Lung microvascular endothelial cell (primary cell): ENCODE results near the gene DENND5B. TPM values are rescaled to one million over a fixed set of nuclear protein-coding genes. Genes with fewer than 3 reads are reported as not detected.

Source experiments
- DNase-seq, 2 donors: peaks; one replicate each; pipeline versions ENCODE4 v3.0.0 to v3.0.0-alpha.2; 2010; ENCODE audit warnings: low read depth in 2 of 2
- total RNA-seq: library from RNA; depleted of rRNA; stranded (reverse); fragments of >200 nt; gene quantifications from 2 replicates; pipeline ENCODE4 v1.2.1, GENCODE V29; 2014

The DENND5B gene
- total RNA-seq, 1 donor from 2014 or later = 5.8 TPM

DNA sequence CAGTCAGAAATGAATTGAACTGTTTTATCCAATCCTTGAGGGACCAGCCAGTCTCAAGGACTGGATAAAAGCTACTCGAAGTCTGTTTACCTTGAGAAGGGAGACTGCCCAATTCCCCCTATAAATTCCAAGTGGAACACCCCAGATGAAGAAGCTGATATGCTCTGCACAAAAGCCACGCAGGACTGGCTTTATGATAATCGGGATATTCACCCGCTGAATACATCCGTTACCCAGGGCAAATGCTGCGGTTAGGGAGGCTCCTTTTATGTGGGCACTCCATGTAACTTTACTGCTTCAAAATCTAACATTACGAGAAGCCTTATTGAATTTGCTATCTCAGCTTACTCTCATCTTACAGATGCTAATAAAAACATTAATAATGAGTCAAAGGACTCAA, 119.1 kb downstream of the DENND5B start:
- DNase-seq = no peak

DNA sequence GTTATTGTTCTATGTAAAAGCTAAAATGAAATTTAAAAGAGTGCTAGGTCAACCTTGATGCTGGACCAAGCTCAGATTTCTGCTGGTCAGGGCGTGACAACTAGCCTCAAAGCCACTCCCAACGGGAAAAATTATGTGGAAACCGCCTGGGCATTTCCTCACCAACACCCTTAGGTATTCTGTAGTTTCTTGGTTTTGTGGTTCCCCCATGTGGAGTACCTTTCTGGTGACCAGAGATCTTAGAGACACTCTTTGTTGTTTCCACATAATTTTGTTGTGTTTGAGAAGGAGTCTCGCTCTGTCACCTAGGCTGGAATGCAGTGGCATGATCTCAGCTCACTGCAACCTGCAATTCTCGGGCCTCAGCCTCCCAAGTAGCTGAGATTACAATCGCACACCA, 119.9 kb downstream of the DENND5B start:
- no peak for DNase-seq

DNA sequence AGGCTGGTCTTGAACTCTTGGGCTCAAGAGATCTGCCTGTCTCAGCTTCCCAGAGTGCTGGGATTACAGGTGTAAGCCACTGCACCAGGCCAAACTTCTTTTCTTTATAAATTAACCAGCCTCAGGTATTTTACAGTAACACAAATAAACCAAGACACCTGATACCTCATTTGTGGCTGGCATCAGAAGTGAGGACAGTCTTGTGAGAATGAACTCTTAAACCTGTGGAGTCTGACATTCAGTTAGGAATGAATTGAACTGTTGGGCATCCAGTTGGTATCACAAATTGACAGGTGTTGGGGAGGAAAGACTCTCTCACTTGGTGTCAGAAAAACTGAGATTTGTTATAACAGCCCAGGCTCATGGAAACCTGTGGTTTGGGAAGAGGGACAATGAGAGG, 120.5 kb downstream of the DENND5B start:
- DNase-seq = no peak

DNA sequence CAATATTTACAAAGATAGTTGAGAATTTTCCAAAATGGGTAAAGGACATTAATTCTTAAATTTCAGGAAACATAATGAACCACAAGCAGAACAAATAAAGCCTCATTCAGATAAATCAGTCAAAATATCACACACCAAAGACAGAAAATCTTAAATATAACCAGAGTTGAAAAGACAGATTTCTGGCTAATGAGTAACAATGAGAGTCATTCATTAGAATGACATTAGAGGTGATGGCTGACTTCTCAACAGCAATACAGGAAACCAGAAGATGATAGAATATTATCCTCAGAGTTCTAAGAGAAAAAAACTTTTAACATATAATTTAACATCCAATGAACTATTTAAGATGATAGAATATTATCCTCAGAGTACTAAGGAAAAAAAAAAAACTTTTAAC, 124.2 kb downstream of the DENND5B start:
- peak in 1 of 2 donors; percentile 7 for DNase-seq

DNA sequence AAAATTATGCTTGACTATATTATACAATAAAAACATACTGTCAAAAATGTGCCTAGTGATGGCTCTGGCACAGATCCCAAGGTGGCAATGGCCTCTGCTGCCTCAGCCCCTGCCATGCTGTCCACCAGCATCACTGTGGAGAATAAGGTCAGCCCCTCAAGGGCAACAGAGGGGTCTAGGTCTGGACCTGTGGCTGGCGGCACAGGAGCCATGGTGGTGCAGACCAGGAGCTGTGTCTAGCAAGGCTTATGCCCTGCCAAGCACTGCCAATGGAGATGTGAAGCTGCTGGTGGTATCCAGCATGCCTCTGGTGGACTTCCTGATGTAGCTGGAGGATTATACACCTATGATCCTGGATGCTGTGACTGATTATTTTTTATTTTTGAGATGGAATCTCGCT, 125.9 kb downstream of the DENND5B start:
- DNase-seq = no peak

DNA sequence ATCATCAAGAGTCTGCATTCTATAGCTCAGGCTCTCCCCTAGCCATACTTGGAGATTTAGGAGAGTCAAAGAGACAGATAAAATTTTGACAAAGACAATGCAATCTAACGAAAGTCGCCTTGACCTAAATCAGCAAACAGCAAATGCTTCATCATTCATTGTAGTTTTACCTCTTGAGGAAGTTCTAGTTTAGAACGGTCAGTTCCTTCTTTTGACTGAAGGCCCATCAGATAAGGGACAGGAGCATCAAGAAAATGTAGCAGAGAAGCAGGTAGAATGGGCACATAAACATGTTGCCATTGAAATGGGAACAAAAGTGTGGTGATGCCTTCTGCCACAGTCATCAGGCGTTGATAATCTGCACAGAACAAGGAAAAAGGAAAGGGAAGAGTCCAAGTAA, 130.9 kb downstream of the DENND5B start:
- DNase-seq = no peak

DNA sequence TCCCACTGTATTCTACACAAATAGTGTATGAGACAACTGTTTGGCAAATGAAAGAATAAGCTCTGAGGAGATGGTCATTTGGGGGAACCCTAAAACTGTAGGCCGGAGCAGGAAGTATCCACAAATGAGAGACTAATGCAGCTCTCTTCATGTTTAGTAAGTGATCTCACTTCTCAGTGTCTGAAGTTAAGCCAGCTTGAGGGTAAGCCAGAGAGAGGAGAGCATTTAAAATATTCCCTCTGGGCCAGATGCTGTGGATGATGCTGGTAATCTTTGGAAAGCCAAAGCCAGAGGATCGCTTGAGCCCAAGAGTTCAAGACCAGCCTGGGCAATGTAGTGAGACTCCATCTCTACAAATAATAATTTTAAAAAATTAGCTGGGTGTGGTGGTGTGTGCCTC, 134.4 kb downstream of the DENND5B start:
- DNase-seq = no peak

DNA sequence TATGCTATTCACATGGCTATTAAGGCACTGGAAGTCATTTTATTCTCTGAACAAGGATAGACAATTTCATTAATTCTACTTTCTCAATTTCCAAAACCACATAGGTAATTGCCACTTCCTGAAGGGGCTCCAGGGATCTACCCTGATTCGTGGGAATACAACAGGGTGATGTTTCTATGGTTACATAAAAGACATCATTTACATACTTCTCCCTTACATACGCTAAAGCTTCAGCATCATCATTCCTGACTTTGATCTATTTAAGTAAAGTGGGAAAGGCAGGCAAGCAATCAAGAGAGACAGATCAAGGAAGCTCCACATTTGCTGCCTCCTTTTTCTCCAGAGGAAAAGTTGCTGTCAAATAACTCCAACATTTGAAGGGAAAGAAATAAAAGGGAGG, 146.2 kb downstream of the DENND5B start:
- DNase-seq = no peak

DNA sequence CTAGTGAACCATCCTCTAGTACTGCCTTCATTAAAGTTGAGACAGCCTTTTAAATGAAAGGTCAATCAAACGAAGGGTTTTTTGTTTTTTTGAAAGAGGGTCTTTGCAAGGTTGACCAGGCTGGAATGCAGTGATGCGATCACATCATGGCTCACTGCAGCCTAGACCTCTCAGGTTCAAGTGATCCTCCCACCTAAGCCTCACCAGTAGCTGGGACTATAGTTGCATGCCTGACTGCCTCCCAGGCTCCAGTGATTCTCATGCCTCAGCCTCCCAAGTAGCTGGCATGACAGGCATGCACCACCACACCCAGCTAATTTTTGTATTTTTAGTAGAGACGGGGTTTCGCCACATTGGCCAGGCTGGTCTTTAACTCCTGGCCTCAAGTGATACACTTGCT, 150.3 kb downstream of the DENND5B start:
- no peak for DNase-seq

DNA sequence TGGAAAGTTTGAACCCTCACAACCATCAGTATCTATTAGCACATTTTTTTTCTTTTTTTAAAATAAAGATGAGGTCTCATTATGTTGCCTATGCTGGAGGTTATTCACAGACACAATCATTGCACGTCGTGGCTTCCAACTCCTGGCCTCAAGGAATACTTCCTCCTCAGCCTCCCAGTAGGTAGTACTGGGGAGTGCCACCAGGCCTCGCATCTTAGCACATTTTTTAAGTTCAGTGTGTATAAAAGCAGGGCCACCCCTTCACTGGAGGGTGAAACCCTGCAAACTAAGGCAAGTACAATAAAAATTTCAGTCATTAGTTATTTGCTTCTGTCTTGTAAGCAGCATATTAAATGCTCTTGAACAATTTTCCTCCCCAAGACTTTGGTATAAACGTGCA, 150.8 kb downstream of the DENND5B start:
- DNase-seq = no peak

DNA sequence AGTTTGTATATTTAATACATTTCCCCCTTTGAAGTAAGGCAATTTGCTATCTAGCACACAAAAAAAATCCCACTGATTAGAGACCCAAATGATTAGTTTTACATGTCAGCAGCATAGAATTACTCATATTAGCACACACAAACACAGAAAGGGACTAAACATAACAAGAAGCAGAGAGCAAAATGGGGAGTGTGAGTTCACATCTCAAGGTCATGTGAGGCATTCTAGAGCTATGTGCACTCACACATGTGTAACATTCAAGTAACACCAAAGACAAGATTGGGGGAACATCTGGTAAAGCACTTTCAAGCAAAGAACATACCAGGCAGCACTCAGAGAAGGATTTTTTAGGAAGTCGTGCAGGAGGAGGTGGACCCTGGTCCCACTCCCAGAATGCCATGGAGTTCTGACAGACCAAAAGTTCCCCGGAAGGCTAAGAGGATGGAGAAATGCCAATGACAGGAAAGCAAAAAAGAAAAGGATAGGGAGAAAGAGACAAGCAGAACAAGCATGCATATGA, 159.2 kb downstream of the DENND5B start:
- peak in 1 of 2 donors; percentile 3 for DNase-seq

DNA sequence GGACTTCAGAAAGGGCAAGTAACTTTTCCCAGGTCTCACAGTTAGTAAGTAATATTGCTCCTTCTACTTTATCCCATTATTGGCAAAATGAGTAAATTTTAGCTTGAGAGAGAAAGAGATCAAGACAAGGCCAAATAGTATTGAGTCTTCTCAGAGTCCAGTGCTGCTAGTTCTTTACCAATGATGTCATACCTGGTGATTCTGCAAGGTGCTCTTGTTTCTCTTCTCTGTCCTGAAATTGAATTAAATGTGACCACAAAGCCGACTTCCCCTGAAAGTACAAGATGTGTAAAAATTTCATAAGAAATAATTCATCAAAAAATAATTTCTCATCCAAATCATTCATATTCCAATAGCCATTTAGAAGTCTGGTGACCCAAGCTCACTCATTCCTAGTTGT, 167.5 kb downstream of the DENND5B start:
- no peak for DNase-seq

DNA sequence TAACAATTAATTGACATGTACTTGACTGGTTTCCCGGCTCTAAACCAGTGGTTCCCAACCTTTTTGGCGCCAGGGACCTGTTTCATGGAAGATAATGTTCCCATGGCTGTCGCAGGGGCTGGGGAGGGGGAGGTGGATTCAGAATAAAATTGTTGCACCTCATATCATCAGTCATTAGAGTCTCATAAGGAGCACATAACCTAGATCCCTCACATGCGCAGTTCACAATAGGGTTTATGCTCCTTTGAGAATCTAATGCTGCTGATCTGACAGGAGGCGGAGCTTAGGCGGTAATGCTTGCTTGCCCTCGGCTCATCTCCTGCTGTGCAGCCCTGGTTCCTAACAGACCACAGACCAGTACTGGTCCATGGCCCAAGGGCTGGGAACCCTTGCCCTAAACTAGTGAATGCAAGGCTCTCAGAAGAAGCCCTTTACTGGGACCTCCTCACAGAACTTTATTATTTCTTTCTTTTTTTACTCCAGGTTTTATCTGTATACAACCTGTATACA, 178.6 kb downstream of the DENND5B start:
- no peak for DNase-seq

DNA sequence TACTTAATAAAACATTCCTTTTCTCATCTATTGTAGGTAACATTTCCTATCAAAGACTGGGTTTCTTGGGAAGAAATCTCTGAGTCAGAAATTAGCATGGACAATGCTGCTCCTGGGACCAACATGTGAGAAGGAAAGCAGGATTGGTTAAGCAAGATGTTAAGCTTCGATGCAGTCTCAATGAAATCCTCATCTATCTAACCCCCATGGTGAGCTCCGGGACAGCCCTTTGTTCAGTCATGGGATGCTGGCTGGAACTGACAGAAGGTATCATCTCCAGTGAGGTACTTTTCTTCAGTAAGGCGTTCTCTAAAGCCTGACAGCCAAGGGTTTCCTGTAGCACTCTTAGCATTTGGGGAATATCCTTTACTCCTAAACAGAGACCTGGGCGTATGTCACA, 182.2 kb downstream of the DENND5B start:
- DNase-seq = no peak

DNA sequence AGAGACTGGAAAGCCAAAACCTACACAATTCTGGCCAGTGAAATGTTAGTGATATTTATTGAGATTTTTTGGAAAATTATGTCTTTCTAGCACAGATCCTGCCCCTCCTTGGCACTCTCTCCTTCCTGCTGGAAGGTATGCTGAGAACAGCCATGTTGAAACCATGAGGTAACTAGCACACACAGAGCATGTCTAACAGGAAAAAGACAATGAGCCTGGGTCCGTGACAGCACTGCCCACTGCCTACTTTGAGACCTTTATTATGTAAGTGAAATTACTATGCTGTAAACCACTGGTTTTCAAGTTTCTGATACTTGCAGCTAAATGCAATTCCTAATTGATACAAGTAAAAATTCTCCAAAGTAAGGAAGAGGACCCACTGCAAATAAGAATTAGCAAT, 183.4 kb downstream of the DENND5B start:
- DNase-seq = no peak

DNA sequence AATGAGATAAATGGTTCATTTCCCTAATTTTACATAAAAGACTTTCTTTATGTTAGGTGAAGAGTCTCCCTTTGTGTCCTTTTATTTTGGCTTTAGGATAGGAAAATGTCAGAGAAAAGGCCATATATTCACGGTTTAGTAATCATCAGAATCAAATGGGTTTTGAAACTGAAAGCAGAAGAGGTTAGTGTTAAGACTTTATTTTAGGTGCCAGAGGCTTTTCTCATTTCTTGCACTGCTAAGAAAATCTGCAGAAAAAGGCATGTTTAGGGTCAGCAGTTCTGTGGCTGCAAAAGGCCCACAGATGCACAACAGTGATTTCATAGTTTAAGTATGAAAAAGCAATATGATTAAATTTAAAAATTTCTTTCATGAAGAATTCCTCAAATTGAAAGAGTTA, 184.6 kb downstream of the DENND5B start:
- DNase-seq = no peak

DNA sequence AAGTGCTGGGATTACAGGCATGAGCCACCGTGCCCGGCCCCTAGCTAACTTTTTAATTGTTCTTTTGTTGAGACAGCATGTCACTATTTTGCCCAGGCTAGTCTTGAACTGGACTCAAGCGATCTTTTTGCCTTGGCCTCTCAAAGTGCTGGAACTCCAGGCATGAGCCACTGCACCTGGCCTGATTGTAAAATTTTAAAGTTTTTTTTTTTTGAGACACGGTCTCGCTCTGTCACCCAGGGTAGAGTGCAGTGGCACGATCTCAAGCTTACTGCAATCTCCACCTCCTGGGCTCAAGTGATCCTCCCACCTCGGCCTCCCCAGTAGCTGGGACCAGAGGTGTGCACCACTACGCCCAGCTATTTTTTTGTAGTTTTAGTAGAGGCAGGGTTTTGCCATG, 185.9 kb downstream of the DENND5B start:
- DNase-seq = no peak

DNA sequence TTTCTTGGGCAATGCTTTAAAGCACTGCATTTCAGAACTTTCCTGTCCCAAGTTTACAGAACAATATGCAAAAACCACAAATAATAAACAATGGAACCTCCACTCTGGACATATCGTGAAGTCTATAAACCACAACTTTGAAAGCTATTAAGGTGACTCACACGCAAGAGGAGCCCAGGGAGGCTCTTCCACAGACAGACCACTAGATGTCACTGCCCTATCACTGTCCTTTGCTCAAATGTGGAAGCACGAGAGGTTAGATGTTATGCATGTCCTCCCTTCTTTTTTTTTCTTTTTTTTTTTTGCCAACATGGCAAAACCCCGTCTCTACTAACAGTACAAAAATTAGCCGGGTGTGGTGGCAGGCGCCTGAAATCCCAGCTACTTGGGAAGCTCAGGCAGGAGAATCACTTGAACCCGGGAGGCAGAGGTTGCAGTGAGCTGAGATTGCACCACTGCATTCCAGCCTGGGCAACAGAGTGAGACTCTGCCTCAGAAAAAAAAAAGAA, 187.8 kb downstream of the DENND5B start:
- peak; percentile 92 to 95 for DNase-seq

DNA sequence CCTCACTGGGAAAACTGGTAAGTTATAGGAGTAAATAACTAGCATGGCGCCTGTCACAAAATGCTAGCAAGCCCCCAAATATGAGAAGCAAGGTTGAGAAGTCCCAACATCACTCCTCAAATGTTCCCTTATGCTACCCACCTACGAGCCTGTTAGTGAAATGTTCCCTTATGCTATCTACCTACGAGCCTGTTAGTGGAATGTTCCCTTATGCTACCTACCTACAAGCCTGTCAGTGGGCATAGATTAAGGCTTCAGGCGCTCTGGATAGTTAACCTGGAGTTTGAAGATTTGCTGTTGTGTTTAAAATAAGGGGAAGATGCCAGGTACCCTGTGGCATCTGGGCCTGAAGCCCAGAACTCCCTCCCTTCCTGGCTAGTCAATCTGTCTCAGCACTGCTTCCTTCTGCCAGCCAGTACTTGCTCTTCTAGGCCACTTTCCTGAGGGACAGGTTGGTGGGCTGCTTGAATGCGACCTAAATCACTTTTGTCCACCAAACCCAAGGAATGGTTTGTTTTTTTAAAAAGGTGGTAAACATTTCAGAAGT, 197.9 kb downstream of the DENND5B start:
- no peak for DNase-seq

DNA sequence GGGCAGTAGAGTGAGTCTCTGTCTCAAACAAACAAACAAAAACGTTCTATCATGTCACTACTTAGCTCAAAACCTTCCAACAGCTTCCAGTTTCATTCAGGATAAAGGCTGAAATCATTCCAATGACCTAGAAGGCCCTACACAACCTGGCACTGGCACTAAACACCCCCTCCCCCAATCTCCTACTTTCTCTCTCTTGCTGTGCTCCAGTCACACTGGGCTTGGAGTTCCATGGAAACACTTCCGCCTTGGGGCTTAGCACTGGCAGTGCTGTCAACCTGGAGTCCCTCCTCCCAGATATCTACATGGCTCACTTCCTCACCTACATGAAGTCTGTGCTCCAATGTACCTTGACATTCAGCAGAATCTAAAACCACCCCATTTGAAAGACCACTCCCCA, 199.9 kb downstream of the DENND5B start:
- DNase-seq = no peak

DNA sequence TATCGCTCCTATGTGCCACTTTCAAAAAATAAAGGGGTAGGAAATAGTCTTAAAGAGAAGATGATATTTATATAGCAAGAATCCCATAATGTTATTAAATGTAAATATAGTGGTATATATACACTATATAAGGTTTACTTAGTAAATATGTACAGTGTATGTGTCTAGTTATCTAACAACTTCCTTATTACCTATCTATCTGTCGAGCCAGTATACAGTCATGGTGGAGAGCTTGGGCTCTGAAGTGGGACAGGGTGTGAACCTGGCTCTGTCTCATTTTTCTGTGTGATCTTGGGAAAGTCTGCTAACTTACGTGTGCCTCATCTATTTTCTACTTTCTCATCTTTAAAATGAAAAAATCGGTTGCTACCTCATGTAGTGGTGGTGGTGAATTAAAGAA, 202.2 kb downstream of the DENND5B start:
- no peak for DNase-seq

DNA sequence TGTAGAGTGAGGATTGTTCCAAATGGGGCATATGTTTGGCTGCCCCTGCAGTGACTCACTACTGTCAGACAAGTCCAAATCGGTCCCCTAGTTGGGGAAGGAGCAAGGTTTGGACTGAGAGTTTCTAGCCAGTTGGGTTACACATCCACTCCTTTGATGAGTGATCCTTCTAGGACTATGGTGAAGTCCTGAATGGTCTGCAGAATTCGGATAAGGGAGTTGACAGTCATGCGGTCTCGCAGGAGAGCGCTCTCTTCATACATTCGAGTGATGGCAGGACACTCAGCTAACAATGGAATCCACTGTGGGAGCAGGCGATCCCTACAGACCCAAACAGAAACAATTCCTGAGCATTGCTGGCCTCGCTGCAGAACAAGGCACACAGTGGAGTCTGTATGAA, 203.5 kb downstream of the DENND5B start:
- no peak for DNase-seq

DNA sequence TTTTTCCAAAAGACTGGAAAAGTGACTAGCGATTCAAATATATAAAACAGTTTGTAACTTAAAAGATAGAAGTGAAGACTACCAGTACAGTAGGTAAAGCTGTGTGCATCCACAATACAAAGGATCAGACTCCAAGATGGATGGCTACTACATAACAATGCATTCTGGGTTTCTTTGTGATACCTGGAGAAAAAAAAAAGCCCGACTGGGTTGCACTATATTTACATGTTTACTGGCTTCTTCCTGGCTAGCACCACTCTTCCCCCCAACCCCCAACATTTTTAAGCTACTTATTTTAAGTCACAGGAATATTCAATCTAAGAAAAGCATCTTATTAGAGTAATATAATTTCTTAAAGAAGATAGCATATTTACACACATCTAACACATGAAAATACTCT, 203.9 kb downstream of the DENND5B start:
- no peak for DNase-seq

DNA sequence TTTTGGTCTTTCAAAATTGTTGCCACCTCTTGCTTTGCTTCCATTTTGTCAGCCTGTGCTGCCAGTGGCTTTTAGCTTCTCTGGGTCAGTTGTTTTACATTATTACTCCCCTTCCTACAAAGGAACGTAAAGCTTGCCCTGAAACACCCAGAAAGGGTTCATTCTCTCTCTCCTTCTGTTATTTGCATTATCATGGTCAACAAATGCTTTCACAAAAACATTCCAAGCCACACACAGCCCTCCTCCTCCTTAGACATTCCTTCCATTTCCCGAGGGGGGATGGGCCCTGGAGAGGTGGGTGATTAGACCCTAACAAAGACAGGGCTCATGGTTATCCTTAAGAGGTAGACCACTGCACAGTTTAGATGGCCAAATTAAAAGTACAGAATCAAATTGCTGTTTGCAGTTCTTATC, 204.6 kb downstream of the DENND5B start:
- DNase-seq = no peak
